Measurements from ENCODE around the gene ZNF684.

Gene ZNF684

DNA sequence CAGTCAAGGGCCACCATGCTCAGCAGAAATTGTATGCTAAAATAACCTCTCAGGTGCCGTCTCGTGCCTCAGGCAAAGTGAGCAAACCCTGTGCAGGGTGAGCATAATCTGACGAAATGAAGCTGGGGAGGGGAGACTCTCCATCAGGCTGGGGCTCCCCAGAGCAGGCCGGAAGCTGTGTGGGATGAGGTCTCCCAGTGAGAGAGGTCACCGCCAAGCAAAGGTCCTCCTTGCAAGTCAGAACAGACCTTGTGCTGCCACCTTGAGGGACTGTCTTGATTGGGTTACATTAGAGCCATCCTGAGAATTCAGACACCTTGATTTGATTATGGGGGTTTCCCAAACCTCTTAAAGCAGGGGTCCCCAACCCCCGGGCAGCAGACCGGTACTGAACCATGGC is 64.2 kb downstream of the ZNF684 start:
- Mint-ChIP-seq H3K36me3 (ENCODE audit: low read depth) (no peaks in the 10 kb centered on the region), H3K4me1 (no peaks in the 10 kb centered on the region), H3K4me3 (no peak overlapping the region), H3K9me3 (peaks cover 9% of the 10 kb centered on the region), H3K27me3 (ENCODE audit: low read depth, poor library complexity) (peaks cover 19% of the 10 kb centered on the region), H3K27ac (no peak overlapping the region)
- TF ChIP-seq, protein P1, sequence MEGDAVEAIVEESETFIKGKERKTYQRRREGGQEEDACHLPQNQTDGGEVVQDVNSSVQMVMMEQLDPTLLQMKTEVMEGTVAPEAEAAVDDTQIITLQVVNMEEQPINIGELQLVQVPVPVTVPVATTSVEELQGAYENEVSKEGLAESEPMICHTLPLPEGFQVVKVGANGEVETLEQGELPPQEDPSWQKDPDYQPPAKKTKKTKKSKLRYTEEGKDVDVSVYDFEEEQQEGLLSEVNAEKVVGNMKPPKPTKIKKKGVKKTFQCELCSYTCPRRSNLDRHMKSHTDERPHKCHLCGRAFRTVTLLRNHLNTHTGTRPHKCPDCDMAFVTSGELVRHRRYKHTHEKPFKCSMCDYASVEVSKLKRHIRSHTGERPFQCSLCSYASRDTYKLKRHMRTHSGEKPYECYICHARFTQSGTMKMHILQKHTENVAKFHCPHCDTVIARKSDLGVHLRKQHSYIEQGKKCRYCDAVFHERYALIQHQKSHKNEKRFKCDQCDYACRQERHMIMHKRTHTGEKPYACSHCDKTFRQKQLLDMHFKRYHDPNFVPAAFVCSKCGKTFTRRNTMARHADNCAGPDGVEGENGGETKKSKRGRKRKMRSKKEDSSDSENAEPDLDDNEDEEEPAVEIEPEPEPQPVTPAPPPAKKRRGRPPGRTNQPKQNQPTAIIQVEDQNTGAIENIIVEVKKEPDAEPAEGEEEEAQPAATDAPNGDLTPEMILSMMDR (IDR thresholded peaks at IDR 0.05): no peak
- DNase-seq: no peak
